ENCODE results near the gene CENPE.

DNA sequence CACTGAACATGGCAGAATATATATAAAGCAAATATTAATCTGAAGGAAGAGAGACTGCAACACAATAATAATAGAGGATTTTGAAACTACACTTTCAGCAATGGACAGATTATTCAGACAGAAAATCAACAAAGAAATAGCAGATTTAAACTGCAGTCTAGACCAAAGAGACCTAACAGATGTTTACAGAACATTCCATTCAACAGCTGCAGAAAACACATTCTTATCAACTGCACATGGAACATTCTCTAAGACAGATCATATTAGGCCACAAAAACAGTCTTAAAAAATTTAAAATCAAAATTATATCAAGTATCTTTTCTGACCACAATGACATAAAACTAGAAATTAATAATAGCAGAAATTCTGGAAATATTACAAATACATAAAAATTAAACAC, 27.1 kb downstream of the CENPE start:
- TF ChIP-seq POLR2A (IDR thresholded peaks at IDR 0.05; ENCODE audit: low read depth, low read length) = no peak
- TF ChIP-seq MAX (IDR thresholded peaks at IDR 0.05; ENCODE audit: insufficient read depth, insufficient read length) = no peak
- no peak for TF ChIP-seq CTCF (IDR thresholded peaks at IDR 0.05; ENCODE audit: extremely low read depth in 1 of 2, insufficient read depth in 1 of 2, low read depth in 1 of 2, low read length in 2 of 2)
- no peak for TF ChIP-seq POLR2AphosphoS5 (IDR thresholded peaks at IDR 0.05; ENCODE audit: insufficient read depth, low read depth, low read length)
- TF ChIP-seq EZH2 (IDR thresholded peaks at IDR 0.05; ENCODE audit: borderline replicate concordance, low read depth, low read length, severe bottlenecking) = no peak
- no peak for TF ChIP-seq MYC (IDR thresholded peaks at IDR 0.05; ENCODE audit: low read depth, low read length)
- no peak for TF ChIP-seq FOS (IDR thresholded peaks at IDR 0.05; ENCODE audit: borderline replicate concordance, insufficient read depth, low read length)
- no peak for TF ChIP-seq JUN (IDR thresholded peaks at IDR 0.05; ENCODE audit: borderline replicate concordance, insufficient read depth, insufficient read length, low read depth)
- TF ChIP-seq GATA2 (IDR thresholded peaks at IDR 0.05; ENCODE audit: insufficient read depth, insufficient read length, low read depth, low read length) = no peak

All from endothelial cell of umbilical vein (primary cell).